ENCODE results near the gene JMJD6. TPM values are rescaled to one million over a fixed set of nuclear protein-coding genes. Genes with fewer than 3 reads are reported as not detected.

The JMJD6 gene
- total and polyA plus RNA-seq, 5 experiments from 2014 or later = 10.2 to 37.8 (median 34.2) TPM

- H3K27ac Mint-ChIP-seq = peak overlapping the region; percentile 95 to 99 (median 98)
- H3K9me3 Mint-ChIP-seq = no peaks in the 10 kb centered on the region
- POLR2A ChIA-PET = interaction anchor here (0.6 to 3.6 kb wide), 30 partner anchors 8 to 504 kb away, joined by 3 to 26 read pairs (median 4); partner anchors contain the start of genes JMJD6, METTL23, MFSD11 and PRCD
- H3K4me3 Mint-ChIP-seq = peak overlapping the region; percentile 86 to 97 (median 93)
- peaks cover 20 to 54% (median 42%) of the 10 kb centered on the region in 4 donors for H3K4me1 Mint-ChIP-seq
- ATAC-seq = peak; percentile 95 to 98
- H3K27me3 Mint-ChIP-seq = peaks cover 0 to 1% (median 0%) of the 10 kb centered on the region in 5 donors
- DNase-seq = peak; percentile 92 to 100 (median 98)
- no peaks in the 10 kb centered on the region for H3K36me3 Mint-ChIP-seq
These were observed 55.1 kb downstream of the JMJD6 start for GRCh38 chr17:76671123-76671911.

GRCh38 chr17:76670718-76671122, 55.7 kb downstream of the JMJD6 start:
- Mint-ChIP-seq H3K4me1 (peaks cover 20 to 54% (median 42%) of the 10 kb centered on the region in 4 donors), H3K27ac (peak overlapping the region; percentile 95 to 99 (median 98)), H3K4me3 (peak overlapping the region; percentile 86 to 97 (median 93)), H3K27me3 (peaks cover 0 to 1% (median 0%) of the 10 kb centered on the region in 5 donors), H3K9me3 (no peaks in the 10 kb centered on the region), H3K36me3 (no peaks in the 10 kb centered on the region)
- DNase-seq (no peak), ATAC-seq (peak in 1 of 2 donors; percentile 16)
- POLR2A ChIA-PET = interaction anchor here (0.6 to 3.6 kb wide), 18 partner anchors 10 to 505 kb away, joined by 3 to 26 read pairs (median 4); partner anchors contain the start of genes JMJD6, METTL23, MFSD11 and SEC14L1

GRCh38 chr17:76670020-76670717, 56.2 kb downstream of the JMJD6 start:
- H3K27ac Mint-ChIP-seq = peak overlapping the region; percentile 95 to 99 (median 98)
- peak in 5 of 10 donors; percentile 28 to 68 (median 53) for DNase-seq
- peak; percentile 20 to 22 for ATAC-seq
- H3K4me3 Mint-ChIP-seq = peak overlapping the region; percentile 86 to 97 (median 93)
- H3K36me3 Mint-ChIP-seq = no peaks in the 10 kb centered on the region
- peaks cover 20 to 54% (median 42%) of the 10 kb centered on the region in 4 donors for H3K4me1 Mint-ChIP-seq
- H3K9me3 Mint-ChIP-seq = no peaks in the 10 kb centered on the region
- POLR2A ChIA-PET = interaction anchor here (0.8 to 1.4 kb wide), 4 partner anchors 8 to 312 kb away, joined by 3 read pairs; no protein-coding TSS in a partner anchor
- peaks cover 0 to 1% (median 0%) of the 10 kb centered on the region in 5 donors for H3K27me3 Mint-ChIP-seq

Small RNA genes within 50 kb of the gene (microRNA-seq; reads per million reads assigned to microRNA genes)
- gene MIR636 (ENCODE audit: borderline microRNAs expressed) = not detected

Other genes starting within 250 kb of the JMJD6 start
- 10 to 100 TPM; 59.4 to 62.4 TPM for gene RHBDF2, start 225.2 kb downstream of the JMJD6 start, total RNA-seq
- gene RHBDF2, start 225.2 kb downstream of the JMJD6 start, polyA plus RNA-seq = 10 to 100 TPM in 1 of 3 donors, 1 to 10 TPM in 2; 4.8 to 10.2 (median 6.2) TPM
- gene CYGB, start 188.9 kb downstream of the JMJD6 start, total RNA-seq = 1 to 10 TPM in 1 of 2 experiments, under 1 TPM in 1; 0.52 to 2.1 TPM
- 1 to 10 TPM in 1 of 3 donors, under 1 TPM in 2; 0.40 to 1.0 (median 0.53) TPM for gene CYGB, start 188.9 kb downstream of the JMJD6 start, polyA plus RNA-seq
- gene PRCD, start 186.6 kb downstream of the JMJD6 start, total RNA-seq = 1 to 10 TPM; 4.0 to 5.3 TPM
- gene PRCD, start 186.6 kb downstream of the JMJD6 start, polyA plus RNA-seq = 10 to 100 TPM in 1 of 3 donors, 1 to 10 TPM in 2; 5.0 to 11.4 (median 7.1) TPM
- under 1 TPM in 1 of 2 experiments, not detected in 1; 0.44 TPM for gene ST6GALNAC2, start 140.7 kb downstream of the JMJD6 start, total RNA-seq
- gene ST6GALNAC2, start 140.7 kb downstream of the JMJD6 start, polyA plus RNA-seq = 1 to 10 TPM in 1 of 3 donors, not detected in 2; 1.1 TPM
- gene ST6GALNAC1, start 82.8 kb downstream of the JMJD6 start, total RNA-seq = not detected
- gene ST6GALNAC1, start 82.8 kb downstream of the JMJD6 start, polyA plus RNA-seq = under 1 TPM in 2 of 3 donors, not detected in 1; 0.07 to 0.52 TPM
- gene MXRA7, start 15.6 kb downstream of the JMJD6 start, total RNA-seq = 10 to 100 TPM; 13.9 to 16.3 TPM
- 10 to 100 TPM in 1 of 3 donors, 1 to 10 TPM in 2; 2.2 to 25.3 (median 5.4) TPM for gene MXRA7, start 15.6 kb downstream of the JMJD6 start, polyA plus RNA-seq
- 10 to 100 TPM; 86.2 to 86.9 TPM for gene METTL23, start 233 bp upstream of the JMJD6 start, total RNA-seq
- 100 to 1,000 TPM; 140 to 154 (median 146) TPM for gene METTL23, start 233 bp upstream of the JMJD6 start, polyA plus RNA-seq
- 100 to 1,000 TPM; 358 to 377 TPM for gene SRSF2, start 10.7 kb upstream of the JMJD6 start, total RNA-seq
- 100 to 1,000 TPM; 101 to 106 (median 105) TPM for gene SRSF2, start 10.7 kb upstream of the JMJD6 start, polyA plus RNA-seq
- 10 to 100 TPM; 28.2 to 30.4 TPM for gene MFSD11, start 11.5 kb upstream of the JMJD6 start, total RNA-seq
- 10 to 100 TPM; 18.1 to 23.6 (median 18.9) TPM for gene MFSD11, start 11.5 kb upstream of the JMJD6 start, polyA plus RNA-seq
- 1 to 10 TPM; 1.7 to 2.0 TPM for gene MGAT5B, start 141.8 kb upstream of the JMJD6 start, total RNA-seq
- gene MGAT5B, start 141.8 kb upstream of the JMJD6 start, polyA plus RNA-seq = not detected

All from naive thymus-derived CD8-positive, alpha-beta T cell (primary cell).